GM18507 (cell line): ENCODE results near the gene ZNF226.
A peak's percentile ranks its signal among the peaks of the same experiment; 100 is the strongest.
"Not testable (repeated sequence)": the region's sequence is repeated elsewhere in the genome, so short reads cannot be mapped to it uniquely, and the experiment has no call there.

Source experiments
- DNase-seq: peaks from one replicate; pipeline ENCODE4 v3.0.0; 2011; ENCODE audit warnings: low read depth; ENCODE audit not compliant: insufficient read length; ENCODE audit errors: extremely low spot score
- FAIRE-seq: peaks from 2 replicates; lab custom pipeline; 2011; peaks lifted over from hg19 to GRCh38; lab: Jason Lieb, UNC

ZNF226 gene

GRCh38 chr19:44204772-44205171 lies 39.9 kb downstream of the ZNF226 start:
- DNase-seq = no peak
- no peak for FAIRE-seq

- FAIRE-seq = peak; percentile 99
- DNase-seq = peak; percentile 65
These were observed 42.4 kb downstream of the ZNF226 start for GRCh38 chr19:44207126-44207803.

GRCh38 chr19:44212250-44212865 lies 47.5 kb downstream of the ZNF226 start, which contains the start of gene ZNF227:
Gene ZNF227 (plus strand): TSS chr19:44212532. CDS start chr19:44217793, 5,261 bp downstream.
- DNase-seq (peak; percentile 51), FAIRE-seq (peak; percentile 88)

GRCh38 chr19:44212866-44213346 lies 48.0 kb downstream of the ZNF226 start:
- no peak for FAIRE-seq
- no peak for DNase-seq

- DNase-seq, FAIRE-seq: not testable (repeated sequence)
These were observed 55.0 kb downstream of the ZNF226 start for GRCh38 chr19:44219926-44220325.

GRCh38 chr19:44220761-44221160 lies 55.9 kb downstream of the ZNF226 start:
- not testable (repeated sequence) for FAIRE-seq, DNase-seq

GRCh38 chr19:44221291-44221690 lies 56.4 kb downstream of the ZNF226 start:
- FAIRE-seq, DNase-seq: not testable (repeated sequence)
